Thymus (tissue), 11 donors: ENCODE results near the gene MBP. TPM values are rescaled to one million over a fixed set of nuclear protein-coding genes. Genes with fewer than 3 reads are reported as not detected.
A peak's percentile ranks its signal among the peaks of the same experiment; 100 is the strongest.

Source experiments
- DNase-seq, 9 donors: peaks; one replicate each; pipeline ENCODE4 v3.0.0-alpha.2; 2013; ENCODE audit warnings: low spot score in 9 of 9, low read depth in 6 of 9, missing footprints in 1 of 9
- H3K27ac ChIP-seq, 2 donors: one replicate each; pipeline ENCODE4 v1.5.1; 2013; ENCODE audit warnings: control low read depth in 1 of 2, low read depth in 1 of 2, low read length in 1 of 2, mild to moderate bottlenecking in 1 of 2, moderate library complexity in 1 of 2
- H3K27me3 ChIP-seq, 2 donors: one replicate each; pipeline ENCODE4 v1.5.1; 2013; ENCODE audit warnings: low read length in 1 of 2; ENCODE audit not compliant: control insufficient read depth in 2 of 2, insufficient read depth in 1 of 2
- H3K36me3 ChIP-seq, 2 donors: one replicate each; pipeline ENCODE4 v1.5.1; 2013; ENCODE audit warnings: low read length in 1 of 2, mild to moderate bottlenecking in 1 of 2, moderate library complexity in 1 of 2; ENCODE audit not compliant: control insufficient read depth in 2 of 2, insufficient read depth in 2 of 2
- H3K4me1 ChIP-seq, 2 donors: one replicate each; pipeline ENCODE4 v1.5.1; 2013; ENCODE audit warnings: low read length in 2 of 2; ENCODE audit not compliant: control insufficient read depth in 2 of 2, insufficient read depth in 2 of 2
- H3K4me3 ChIP-seq, 2 donors: one replicate each; pipeline ENCODE4 v1.5.1; 2013; ENCODE audit warnings: low read length in 2 of 2, control low read depth in 1 of 2, mild to moderate bottlenecking in 1 of 2
- H3K9me3 ChIP-seq, 2 donors: one replicate each; pipeline ENCODE4 v1.5.1; 2013; ENCODE audit warnings: low read length in 1 of 2, mild to moderate bottlenecking in 1 of 2; ENCODE audit not compliant: control insufficient read depth in 2 of 2, insufficient read depth in 1 of 2
- WGBS: extraction: QIAGEN DNeasy Blood & Tissue Kit; methylation state at CpG from one replicate; pipeline ENCODE4 v1.1.7; 2013; 5-methylcytosine and 5-hydroxymethylcytosine counted together
- polyA plus RNA-seq: library from polyadenylated mRNA; stranded (reverse); fragments of 200-250 nt; gene quantifications from one replicate; pipeline ENCODE4 v1.2.3, GENCODE V29; 2013
- total RNA-seq: library from RNA; stranded (reverse); fragments of 120-200 nt; gene quantifications from one replicate; pipeline ENCODE4 v1.2.4, GENCODE V29; 2013
- donor health status: healthy.

MBP gene
- total and polyA plus RNA-seq, 2 donors = 16.1 to 16.3 TPM

DNA sequence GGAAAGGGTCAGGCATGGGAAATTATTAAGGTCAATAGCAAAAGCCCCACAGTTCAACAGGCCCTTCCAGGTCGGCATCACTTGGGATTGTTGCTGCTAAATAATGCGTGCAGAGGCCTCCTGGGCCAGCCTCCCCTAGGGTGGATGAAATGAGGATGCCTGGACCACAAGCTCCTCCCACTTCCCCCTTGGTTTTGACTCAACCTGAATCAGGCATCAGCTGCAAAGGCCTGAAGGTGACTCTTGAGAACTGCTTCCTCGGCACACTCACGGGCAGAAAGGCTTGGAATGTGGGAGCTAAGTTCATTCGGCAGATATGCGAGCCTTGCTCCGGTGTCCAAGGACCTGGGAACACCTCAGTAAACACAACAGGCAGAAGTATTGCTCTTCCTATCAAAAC is 69.3 kb downstream of the MBP start:
- H3K27me3 ChIP-seq = peaks cover 3 to 28% of the 10 kb centered on the region in 2 donors
- H3K9me3 ChIP-seq = no peaks in the 10 kb centered on the region
- peaks cover 0 to 4% of the 10 kb centered on the region in 2 donors for H3K36me3 ChIP-seq
- peak overlapping the region; percentile 25 to 63 for H3K27ac ChIP-seq
- DNase-seq = peak in 8 of 9 donors; percentile 59 to 91 (median 72)
- peaks cover 21 to 61% of the 10 kb centered on the region in 2 donors for H3K4me1 ChIP-seq
- whole genome bisulfite sequencing = 42% methylated on average over 7 of the region's 7 CpGs
- no peak overlapping the region for H3K4me3 ChIP-seq

DNA sequence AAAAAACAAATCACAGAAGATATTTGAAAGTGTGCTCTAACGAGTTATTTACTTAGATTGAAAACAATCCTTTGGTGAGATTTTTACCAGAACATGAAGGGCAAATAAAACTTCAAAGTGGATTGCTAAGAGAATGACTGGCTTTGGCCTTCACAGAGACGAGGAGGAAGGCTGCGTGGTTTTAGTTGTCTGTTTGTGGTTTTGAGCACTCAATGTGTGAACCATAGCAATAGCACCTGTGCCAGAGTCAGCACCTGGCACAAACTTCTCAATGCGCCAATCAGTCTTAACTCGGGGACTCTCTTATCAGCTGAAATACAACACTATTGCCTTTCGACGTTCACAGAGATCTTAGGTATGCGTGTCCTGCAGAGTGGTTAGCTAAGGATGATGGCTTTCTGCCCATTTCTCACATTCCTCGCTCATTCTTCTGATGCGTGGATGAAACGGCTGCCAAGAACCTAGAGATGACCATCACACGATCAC is 70.0 kb downstream of the MBP start:
- DNase-seq = peak in 8 of 9 donors; percentile 65 to 93 (median 80)
- peaks cover 0 to 4% of the 10 kb centered on the region in 2 donors for H3K36me3 ChIP-seq
- H3K27ac ChIP-seq = peak overlapping the region; percentile 57 to 63
- 30% methylated on average over 12 of the region's 12 CpGs for WGBS
- H3K27me3 ChIP-seq = peaks cover 3 to 24% of the 10 kb centered on the region in 2 donors
- H3K9me3 ChIP-seq = no peaks in the 10 kb centered on the region
- H3K4me3 ChIP-seq = no peak overlapping the region
- peaks cover 17 to 54% of the 10 kb centered on the region in 2 donors for H3K4me1 ChIP-seq

DNA sequence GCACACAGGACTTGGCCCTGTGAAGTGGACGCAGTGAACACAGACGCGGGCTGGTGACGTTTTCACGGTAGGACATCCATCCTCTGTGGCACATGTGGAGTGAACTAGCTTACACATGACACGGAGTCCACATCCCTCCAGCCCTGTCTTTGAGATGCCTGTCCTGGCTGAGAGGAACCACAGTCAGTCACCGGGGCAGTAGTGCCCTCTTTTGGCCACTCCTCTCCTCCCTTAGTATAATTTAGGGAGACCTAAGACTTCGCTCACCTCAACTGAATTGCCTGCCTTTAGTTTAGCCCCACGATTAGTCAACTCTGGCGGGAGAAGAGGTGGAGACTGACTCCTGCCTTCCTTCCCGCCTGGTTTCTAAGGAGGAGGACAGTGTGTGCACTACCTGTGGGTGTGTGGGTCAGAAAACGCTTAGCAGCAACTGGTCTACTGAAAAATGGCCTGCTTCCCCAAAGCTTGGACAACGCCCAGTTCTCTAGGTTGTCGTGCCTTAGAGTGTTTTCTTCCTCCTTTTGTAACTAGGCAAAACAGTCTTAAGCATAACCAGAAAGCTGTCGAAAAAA is 70.6 kb downstream of the MBP start:
- WGBS = 65% methylated on average over 15 of the region's 15 CpGs
- DNase-seq = no peak

DNA sequence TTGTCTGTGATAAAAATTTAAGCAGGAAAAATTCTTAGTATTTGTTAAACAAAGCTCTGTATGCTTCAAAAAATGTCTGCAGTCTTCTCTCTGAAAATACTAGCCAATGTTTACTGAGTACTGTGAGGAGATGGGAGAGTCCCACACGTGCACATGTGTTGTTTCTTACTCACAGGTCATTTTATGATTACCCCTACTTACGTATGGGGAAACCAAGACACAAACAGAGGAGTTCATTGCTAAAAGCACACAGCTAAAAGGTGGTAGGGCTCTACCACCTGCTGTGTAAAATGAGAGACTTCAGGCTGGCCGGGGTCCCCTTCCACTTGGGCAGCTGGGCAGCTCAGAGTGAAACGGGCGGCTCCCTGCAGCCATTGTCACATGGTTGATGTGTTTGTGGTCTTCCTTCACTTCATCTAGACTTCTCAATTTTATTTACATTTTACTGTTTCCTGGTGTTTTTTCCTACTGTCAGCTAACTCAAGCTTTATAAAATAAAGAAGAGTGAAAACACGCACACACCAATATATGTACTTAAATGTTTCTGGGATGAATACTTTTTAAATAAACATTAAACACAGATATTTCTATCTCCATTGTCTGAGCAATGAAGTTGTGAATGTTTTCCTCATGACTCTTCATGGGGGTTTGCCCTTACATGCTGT is 71.2 kb downstream of the MBP start:
- DNase-seq = no peak
- H3K4me1 ChIP-seq = peaks cover 17 to 53% of the 10 kb centered on the region in 2 donors
- peaks cover 3 to 21% of the 10 kb centered on the region in 2 donors for H3K27me3 ChIP-seq
- no peak overlapping the region for H3K4me3 ChIP-seq
- H3K27ac ChIP-seq = peak overlapping the region; percentile 63 to 88
- WGBS = 94% methylated on average over 6 of the region's 6 CpGs
- H3K36me3 ChIP-seq = peaks cover 0 to 4% of the 10 kb centered on the region in 2 donors
- H3K9me3 ChIP-seq = no peaks in the 10 kb centered on the region

More for the DNA sequence above, 70.6 kb downstream of the MBP start:
- peaks cover 17 to 53% of the 10 kb centered on the region in 2 donors for H3K4me1 ChIP-seq
- H3K27ac ChIP-seq = peak overlapping the region; percentile 63 to 88
- H3K27me3 ChIP-seq = peaks cover 3 to 20% of the 10 kb centered on the region in 2 donors
- peaks cover 0 to 4% of the 10 kb centered on the region in 2 donors for H3K36me3 ChIP-seq
- no peak overlapping the region for H3K4me3 ChIP-seq
- H3K9me3 ChIP-seq = no peaks in the 10 kb centered on the region

DNA sequence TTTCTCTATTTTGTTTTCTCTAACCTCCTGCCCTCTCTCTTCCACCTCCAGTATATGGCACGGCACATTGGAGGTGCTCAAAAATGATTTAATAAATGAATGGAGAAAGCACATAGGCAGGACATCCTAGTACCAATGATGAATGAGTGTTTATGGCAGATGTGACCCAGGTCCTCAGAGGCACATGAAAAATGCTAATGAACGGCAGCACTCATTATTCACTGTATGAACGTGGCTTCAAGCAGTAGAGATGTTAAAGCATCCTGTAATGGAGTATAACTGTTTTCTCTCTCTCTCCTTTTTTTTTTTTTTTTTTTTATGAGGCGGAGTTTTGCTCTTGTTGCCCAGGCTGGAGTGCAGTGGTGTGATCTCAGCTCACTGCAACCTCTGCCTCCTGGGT is 72.4 kb downstream of the MBP start:
- Histone ChIP-seq H3K27me3 (peaks cover 3 to 29% of the 10 kb centered on the region in 2 donors), H3K9me3 (no peaks in the 10 kb centered on the region), H3K4me3 (no peak overlapping the region), H3K36me3 (no peaks in the 10 kb centered on the region), H3K27ac (no peak overlapping the region), H3K4me1 (peaks cover 19 to 55% of the 10 kb centered on the region in 2 donors)
- WGBS = 92% methylated on average over 4 of the region's 4 CpGs
- no peak for DNase-seq

DNA sequence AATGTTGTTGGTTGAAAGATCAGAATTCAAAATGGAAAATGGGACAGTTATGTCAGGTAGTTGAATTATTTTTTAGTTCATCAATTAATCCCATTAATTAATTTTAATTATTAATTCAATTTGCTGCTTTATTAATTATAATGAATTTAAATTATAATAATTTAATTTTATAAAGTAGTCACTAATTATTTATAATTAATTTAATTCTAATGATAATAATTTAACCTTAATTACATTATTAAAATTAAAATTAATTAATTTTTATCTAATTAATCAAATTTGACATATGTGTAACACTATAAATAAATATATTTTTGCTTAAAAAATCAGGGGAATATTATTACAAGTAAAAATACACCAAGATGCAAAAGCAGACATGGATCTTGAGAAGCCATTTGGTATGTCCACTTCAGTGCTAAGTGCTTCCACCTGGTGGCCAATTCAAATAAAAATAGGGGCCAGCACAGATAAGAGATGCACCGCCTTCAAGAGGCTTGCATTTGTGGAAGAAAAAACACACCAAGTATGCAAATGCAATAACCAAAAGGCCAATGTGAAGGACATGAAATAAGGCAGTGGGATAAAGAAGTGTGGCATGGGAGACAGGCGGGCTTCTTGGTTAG is 73.2 kb downstream of the MBP start:
- Histone ChIP-seq H3K36me3 (no peaks in the 10 kb centered on the region), H3K27ac (no peak overlapping the region), H3K27me3 (peaks cover 3 to 34% of the 10 kb centered on the region in 2 donors), H3K4me3 (no peak overlapping the region), H3K4me1 (peaks cover 20 to 62% of the 10 kb centered on the region in 2 donors), H3K9me3 (no peaks in the 10 kb centered on the region)
- DNase-seq = peak in 1 of 9 donors; percentile 37
- WGBS = 98% methylated on average over 2 of the region's 2 CpGs

DNA sequence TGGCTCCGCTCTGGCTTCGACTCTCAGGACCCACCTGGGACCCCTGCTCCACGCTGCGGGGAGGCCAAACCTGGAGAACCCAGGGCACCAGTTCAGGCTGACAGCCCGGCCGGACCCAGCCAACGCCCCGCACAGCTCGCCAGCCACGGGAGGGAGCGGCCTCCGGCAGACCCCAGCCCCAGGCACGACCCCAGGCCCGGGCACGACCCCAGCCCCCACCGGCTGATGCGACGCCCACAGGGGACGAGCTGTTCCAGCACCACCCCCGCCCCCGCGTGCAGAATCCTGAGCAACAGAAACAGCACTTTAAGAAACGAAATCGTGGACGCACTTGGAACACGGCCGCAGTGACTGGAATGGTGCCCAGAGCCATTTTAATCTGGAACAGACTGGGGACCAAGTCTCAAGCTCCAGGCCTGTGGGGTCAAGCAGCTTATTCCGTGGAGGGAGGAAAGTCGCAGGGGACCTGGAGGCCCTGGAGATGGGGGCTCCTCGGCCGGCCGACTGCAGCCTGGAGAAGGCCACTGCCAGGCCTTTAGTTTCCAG is 74.2 kb downstream of the MBP start:
- peaks cover 18 to 69% of the 10 kb centered on the region in 2 donors for H3K4me1 ChIP-seq

DNA sequence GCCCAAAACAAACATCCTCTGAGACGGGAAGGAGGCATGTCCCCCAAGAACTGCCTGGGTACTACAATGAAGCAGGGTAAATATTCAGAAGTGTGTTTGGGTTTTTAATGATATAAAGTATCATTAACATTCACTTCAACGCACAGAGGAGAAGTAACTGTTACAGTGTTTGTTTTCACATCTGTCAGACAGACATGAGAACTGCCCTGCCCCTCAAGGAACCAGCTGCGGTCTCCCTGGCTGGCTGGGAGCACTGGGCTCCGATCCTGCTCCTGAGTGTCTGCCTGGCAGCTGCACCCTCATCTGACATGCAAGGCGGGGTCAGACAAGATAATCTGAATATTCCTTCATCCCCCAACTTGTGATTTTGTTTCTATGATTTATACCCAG is 75.6 kb downstream of the MBP start:
- no peak for DNase-seq
- Histone ChIP-seq H3K36me3 (no peaks in the 10 kb centered on the region), H3K27me3 (peaks cover 3 to 53% of the 10 kb centered on the region in 2 donors), H3K9me3 (no peaks in the 10 kb centered on the region), H3K27ac (peak overlapping the region in 1 of 2 donors; percentile 10), H3K4me3 (no peak overlapping the region), H3K4me1 (peaks cover 7 to 68% of the 10 kb centered on the region in 2 donors)
- 71% methylated on average over 5 of the region's 5 CpGs for WGBS

More for the DNA sequence above, 74.2 kb downstream of the MBP start:
- 96% methylated on average over 32 of the region's 32 CpGs for WGBS
- peak overlapping the region in 1 of 2 donors; percentile 71 for H3K27ac ChIP-seq
- H3K27me3 ChIP-seq = peaks cover 3 to 43% of the 10 kb centered on the region in 2 donors
- H3K9me3 ChIP-seq = no peaks in the 10 kb centered on the region
- no peak for DNase-seq
- H3K36me3 ChIP-seq = no peaks in the 10 kb centered on the region
- H3K4me3 ChIP-seq = no peak overlapping the region
